ENCODE measurements around the gene SYNM.

The SYNM gene

DNA sequence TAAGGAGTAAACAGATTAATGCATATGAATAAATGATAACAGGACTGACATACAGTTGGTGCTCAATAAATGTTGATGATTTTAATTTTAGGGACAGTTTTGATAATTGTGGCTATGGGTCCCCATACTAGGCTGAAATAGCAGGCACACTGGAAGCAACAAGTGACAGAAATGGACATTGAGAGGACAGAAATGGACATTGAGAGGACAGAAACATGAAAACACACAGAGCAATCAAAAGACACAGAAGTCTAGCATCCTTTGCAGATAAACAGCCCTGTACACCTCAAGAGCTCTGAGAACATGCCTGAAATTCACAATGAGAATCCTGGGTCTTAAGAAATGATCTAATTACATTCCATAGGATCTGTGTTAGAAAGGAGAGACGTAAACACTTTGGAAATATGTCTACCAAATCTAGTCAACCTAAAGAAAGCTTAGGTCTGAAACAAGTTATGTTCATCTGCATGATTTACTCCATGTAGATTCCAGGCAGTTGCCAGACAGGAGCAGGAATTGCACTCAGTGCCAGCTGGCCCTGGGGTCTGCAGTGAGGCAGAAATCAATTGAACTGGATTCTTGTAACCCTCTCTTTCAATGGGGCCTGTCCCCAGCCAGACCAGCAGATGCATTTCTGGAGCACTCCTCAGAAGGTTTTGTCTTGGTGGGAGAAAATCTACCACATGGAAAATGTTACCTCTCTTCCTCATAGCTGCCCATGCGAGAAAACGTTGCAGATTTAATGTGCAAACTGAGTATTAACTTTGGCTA is 60.3 kb downstream of the SYNM start:
- no peak overlapping the region for H3K27ac Mint-ChIP-seq
- H3K9me3 Mint-ChIP-seq, result no peaks in the 10 kb centered on the region
- no peak for DNase-seq (ENCODE audit: low spot score)
- H3K4me1 Mint-ChIP-seq (ENCODE audit: low read depth), result peaks cover 6% of the 10 kb centered on the region
- no peaks in the 10 kb centered on the region for H3K27me3 Mint-ChIP-seq (ENCODE audit: low read depth)
- no peaks in the 10 kb centered on the region for H3K36me3 Mint-ChIP-seq (ENCODE audit: low read depth)
- no peak overlapping the region for H3K4me3 Mint-ChIP-seq

- peaks cover 6% of the 10 kb centered on the region for H3K4me1 Mint-ChIP-seq (ENCODE audit: low read depth)
- H3K4me3 Mint-ChIP-seq, result no peak overlapping the region
Observed at GRCh38 chr15:99165956-99166689, 61.2 kb downstream of the SYNM start.

GRCh38 chr15:99167201-99167600 is 62.3 kb downstream of the SYNM start:
- DNase-seq (ENCODE audit: low spot score), result no peak
- Mint-ChIP-seq H3K36me3 (ENCODE audit: low read depth) (no peaks in the 10 kb centered on the region), H3K4me1 (ENCODE audit: low read depth) (peaks cover 6% of the 10 kb centered on the region), H3K27ac (no peak overlapping the region), H3K4me3 (no peak overlapping the region), H3K9me3 (no peaks in the 10 kb centered on the region), H3K27me3 (ENCODE audit: low read depth) (no peaks in the 10 kb centered on the region)

More at GRCh38 chr15:99165956-99166689, 61.2 kb downstream of the SYNM start:
- no peaks in the 10 kb centered on the region for H3K27me3 Mint-ChIP-seq (ENCODE audit: low read depth)
- H3K27ac Mint-ChIP-seq, result no peak overlapping the region
- H3K9me3 Mint-ChIP-seq, result no peaks in the 10 kb centered on the region
- DNase-seq (ENCODE audit: low spot score), result no peak
- no peaks in the 10 kb centered on the region for H3K36me3 Mint-ChIP-seq (ENCODE audit: low read depth)

DNA sequence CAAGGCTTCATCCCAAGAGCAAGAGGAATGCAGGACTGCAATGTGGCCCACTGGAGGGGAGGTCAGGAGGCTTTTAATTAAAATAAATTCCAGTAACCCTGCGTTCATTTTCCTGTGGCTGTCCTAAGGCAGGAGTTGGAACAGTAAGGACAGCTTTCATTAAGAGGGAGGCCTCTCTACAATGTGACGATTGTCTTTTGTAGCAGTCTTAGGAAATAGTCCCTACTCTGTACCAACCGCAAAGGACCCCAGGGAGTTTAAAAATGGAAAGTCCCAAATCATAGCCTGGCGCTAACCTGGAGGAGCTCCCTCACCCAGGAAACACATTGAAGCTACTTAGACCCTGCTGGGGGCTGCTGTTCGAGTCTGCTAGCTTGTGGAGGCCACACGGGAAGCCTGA is 62.8 kb downstream of the SYNM start:
- peaks cover 6% of the 10 kb centered on the region for H3K4me1 Mint-ChIP-seq (ENCODE audit: low read depth)
- no peaks in the 10 kb centered on the region for H3K9me3 Mint-ChIP-seq
- H3K4me3 Mint-ChIP-seq, result no peak overlapping the region
- no peaks in the 10 kb centered on the region for H3K36me3 Mint-ChIP-seq (ENCODE audit: low read depth)
- H3K27ac Mint-ChIP-seq, result no peak overlapping the region
- H3K27me3 Mint-ChIP-seq (ENCODE audit: low read depth), result no peaks in the 10 kb centered on the region
- no peak for DNase-seq (ENCODE audit: low spot score)

- Mint-ChIP-seq H3K4me3 (no peak overlapping the region), H3K36me3 (ENCODE audit: low read depth) (no peaks in the 10 kb centered on the region), H3K27me3 (ENCODE audit: low read depth) (no peaks in the 10 kb centered on the region), H3K27ac (no peak overlapping the region), H3K9me3 (no peaks in the 10 kb centered on the region), H3K4me1 (ENCODE audit: low read depth) (no peaks in the 10 kb centered on the region)
- DNase-seq (ENCODE audit: low spot score), result no peak
Observed at GRCh38 chr15:99168601-99169580, 64.0 kb downstream of the SYNM start.

DNA sequence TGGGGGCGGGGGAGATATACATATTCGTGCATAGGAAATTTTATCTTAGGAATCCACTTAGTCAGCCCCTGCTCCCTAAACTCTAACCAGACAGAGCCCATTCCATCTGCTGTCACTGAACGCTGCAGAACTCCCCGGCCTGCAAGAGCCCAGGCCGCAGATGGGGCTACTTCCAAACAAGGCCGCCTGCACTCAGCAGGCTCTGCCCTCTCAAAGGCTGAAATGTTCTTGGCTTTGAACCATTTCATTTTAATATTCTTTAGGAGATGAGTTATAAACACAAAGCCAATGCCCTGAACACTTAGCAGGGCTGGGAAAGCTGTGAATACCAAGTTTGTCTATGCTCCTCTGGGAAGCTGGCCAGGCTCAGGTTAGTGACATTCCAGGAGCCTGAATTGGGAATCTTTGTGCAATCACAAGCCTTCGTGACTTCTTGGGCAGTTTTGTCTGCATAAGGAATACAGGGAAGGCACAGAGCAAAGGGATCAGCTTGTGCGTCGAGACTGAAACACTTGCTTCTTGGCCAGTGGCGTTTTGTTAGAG is 65.0 kb downstream of the SYNM start:
- no peaks in the 10 kb centered on the region for H3K4me1 Mint-ChIP-seq (ENCODE audit: low read depth)
- no peak for DNase-seq (ENCODE audit: low spot score)
- H3K36me3 Mint-ChIP-seq (ENCODE audit: low read depth), result no peaks in the 10 kb centered on the region
- H3K27me3 Mint-ChIP-seq (ENCODE audit: low read depth), result no peaks in the 10 kb centered on the region
- no peaks in the 10 kb centered on the region for H3K9me3 Mint-ChIP-seq
- H3K4me3 Mint-ChIP-seq, result no peak overlapping the region
- no peak overlapping the region for H3K27ac Mint-ChIP-seq

DNA sequence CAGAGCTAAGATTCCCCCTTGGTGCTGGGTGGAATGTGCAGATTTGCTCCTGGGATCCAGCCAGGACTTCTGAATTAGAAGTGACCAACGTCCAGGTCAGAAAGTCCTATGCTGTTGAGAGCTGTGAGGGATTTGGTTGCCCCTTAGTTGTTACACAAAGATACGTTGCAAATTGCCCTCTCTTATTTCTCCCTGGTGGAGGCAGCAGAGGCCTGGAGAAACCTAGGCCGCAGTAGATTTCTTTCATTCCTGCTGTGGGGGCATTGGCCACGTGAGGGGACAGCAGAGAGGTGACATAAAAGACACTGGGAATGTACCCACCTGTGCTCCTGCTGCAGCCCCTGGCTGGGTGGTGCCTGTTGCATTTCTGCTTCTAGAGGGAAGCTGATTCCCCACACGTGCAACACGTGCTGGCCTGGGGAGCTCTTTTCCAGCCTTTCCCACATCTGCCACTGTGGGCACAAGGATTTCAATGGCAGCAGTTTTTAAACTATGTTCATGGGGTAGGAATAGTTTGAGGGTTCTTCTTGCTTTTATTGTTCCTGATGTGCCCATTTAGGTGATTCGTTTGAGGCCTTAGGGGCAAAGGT is 65.7 kb downstream of the SYNM start:
- Mint-ChIP-seq H3K4me3 (no peak overlapping the region), H3K4me1 (ENCODE audit: low read depth) (no peaks in the 10 kb centered on the region)
- no peak for DNase-seq (ENCODE audit: low spot score)

GRCh38 chr15:99172171-99172570 is 67.3 kb downstream of the SYNM start:
- H3K4me3 Mint-ChIP-seq, result no peak overlapping the region
- no peaks in the 10 kb centered on the region for H3K36me3 Mint-ChIP-seq (ENCODE audit: low read depth)
- DNase-seq (ENCODE audit: low spot score), result no peak
- no peaks in the 10 kb centered on the region for H3K27me3 Mint-ChIP-seq (ENCODE audit: low read depth)
- no peaks in the 10 kb centered on the region for H3K9me3 Mint-ChIP-seq
- no peak overlapping the region for H3K27ac Mint-ChIP-seq
- no peaks in the 10 kb centered on the region for H3K4me1 Mint-ChIP-seq (ENCODE audit: low read depth)

More for the DNA sequence above, 65.7 kb downstream of the SYNM start:
- no peaks in the 10 kb centered on the region for H3K36me3 Mint-ChIP-seq (ENCODE audit: low read depth)
- H3K27ac Mint-ChIP-seq, result no peak overlapping the region
- H3K9me3 Mint-ChIP-seq, result no peaks in the 10 kb centered on the region
- no peaks in the 10 kb centered on the region for H3K27me3 Mint-ChIP-seq (ENCODE audit: low read depth)

GRCh38 chr15:99172989-99173388 is 68.1 kb downstream of the SYNM start:
- no peaks in the 10 kb centered on the region for H3K9me3 Mint-ChIP-seq
- H3K27ac Mint-ChIP-seq, result no peak overlapping the region
- H3K36me3 Mint-ChIP-seq (ENCODE audit: low read depth), result no peaks in the 10 kb centered on the region
- no peaks in the 10 kb centered on the region for H3K4me1 Mint-ChIP-seq (ENCODE audit: low read depth)
- no peaks in the 10 kb centered on the region for H3K27me3 Mint-ChIP-seq (ENCODE audit: low read depth)
- H3K4me3 Mint-ChIP-seq, result no peak overlapping the region
- DNase-seq (ENCODE audit: low spot score), result no peak

DNA sequence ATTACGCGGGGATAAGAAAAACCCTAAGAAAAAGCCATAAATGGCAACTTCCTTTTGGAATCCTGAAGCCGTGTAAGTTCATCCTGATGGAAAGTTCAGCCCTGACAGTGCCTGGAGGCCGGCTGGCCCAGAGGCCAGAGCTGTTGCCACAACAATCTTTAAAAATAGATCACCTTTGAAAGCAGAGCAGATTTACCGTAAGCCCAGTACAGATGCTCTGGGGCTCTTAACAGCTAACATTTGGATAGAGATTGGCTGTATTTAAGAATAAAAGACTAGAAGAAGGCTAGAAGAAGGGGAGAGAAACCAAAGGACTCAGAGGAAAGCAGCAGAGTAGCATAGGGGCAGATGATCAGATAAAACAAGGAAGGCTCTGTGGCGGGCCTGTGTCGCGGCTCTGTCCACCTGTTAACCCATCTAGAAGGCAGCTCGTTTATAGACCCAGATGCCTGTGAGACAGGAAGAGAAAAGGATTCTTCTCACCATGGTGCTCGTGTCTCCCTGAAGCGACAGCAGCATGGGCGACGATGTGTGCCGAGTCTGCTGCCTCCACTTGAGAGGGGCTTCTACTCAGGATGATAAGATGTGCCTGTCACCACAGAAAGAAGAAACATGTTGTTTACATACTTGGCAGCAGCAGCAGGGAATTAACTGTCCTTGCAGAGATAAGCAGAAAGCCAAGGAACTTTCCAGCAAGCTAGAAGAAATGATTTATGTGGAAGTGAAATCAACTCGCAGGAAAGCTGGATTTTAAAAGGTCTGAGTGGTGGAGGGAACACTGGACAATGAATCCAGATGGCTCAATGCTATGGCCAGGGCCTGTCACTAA is 69.9 kb downstream of the SYNM start:
- Mint-ChIP-seq H3K27me3 (ENCODE audit: low read depth) (peaks cover 2% of the 10 kb centered on the region), H3K4me1 (ENCODE audit: low read depth) (no peaks in the 10 kb centered on the region), H3K4me3 (no peak overlapping the region), H3K27ac (no peak overlapping the region), H3K36me3 (ENCODE audit: low read depth) (no peaks in the 10 kb centered on the region), H3K9me3 (no peaks in the 10 kb centered on the region)
- DNase-seq (ENCODE audit: low spot score), result no peak

DNA sequence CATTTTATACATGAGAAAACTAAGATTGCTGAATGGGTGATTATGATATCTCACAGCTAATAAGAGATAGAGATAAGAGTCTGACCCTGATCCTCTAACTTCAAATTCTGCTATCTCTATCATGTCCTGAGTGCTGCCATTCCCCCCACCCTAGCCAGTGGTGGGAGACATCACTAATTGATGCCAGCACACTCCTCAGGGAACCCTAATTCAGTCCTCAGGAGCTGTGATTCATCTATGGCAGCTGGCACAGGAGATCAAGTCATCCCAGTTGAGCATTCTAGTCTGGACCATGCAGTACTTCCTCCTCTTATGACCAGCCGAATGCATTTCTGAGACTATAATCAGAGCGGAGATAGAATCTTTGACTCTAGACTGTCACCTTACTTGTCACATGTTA is 71.9 kb downstream of the SYNM start:
- H3K4me1 Mint-ChIP-seq (ENCODE audit: low read depth), result no peaks in the 10 kb centered on the region
- peaks cover 7% of the 10 kb centered on the region for H3K27me3 Mint-ChIP-seq (ENCODE audit: low read depth)
- no peaks in the 10 kb centered on the region for H3K36me3 Mint-ChIP-seq (ENCODE audit: low read depth)
- no peaks in the 10 kb centered on the region for H3K9me3 Mint-ChIP-seq
- H3K4me3 Mint-ChIP-seq, result no peak overlapping the region
- H3K27ac Mint-ChIP-seq, result no peak overlapping the region
- no peak for DNase-seq (ENCODE audit: low spot score)

DNA sequence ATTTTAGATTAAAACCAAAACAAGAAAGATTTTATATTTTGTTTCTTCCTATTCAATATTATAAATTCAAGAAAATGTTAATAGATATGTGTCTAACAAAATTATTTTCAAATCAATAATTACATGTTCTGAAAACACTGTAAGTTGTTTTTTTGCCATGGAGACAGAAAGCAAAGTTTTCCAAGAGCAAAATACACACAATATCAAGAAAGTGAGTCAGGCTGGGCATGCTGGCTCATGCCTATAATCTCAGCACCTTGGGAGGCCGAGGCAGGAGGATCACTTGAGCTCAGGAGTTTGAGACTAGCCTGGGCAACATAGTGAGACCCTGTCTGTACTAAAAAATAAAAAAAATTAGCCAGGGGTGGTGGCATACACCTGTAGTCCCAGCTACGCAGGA is 72.8 kb downstream of the SYNM start:
- Mint-ChIP-seq H3K36me3 (ENCODE audit: low read depth) (no peaks in the 10 kb centered on the region), H3K27ac (no peak overlapping the region), H3K27me3 (ENCODE audit: low read depth) (peaks cover 7% of the 10 kb centered on the region), H3K9me3 (no peaks in the 10 kb centered on the region), H3K4me3 (no peak overlapping the region), H3K4me1 (ENCODE audit: low read depth) (no peaks in the 10 kb centered on the region)
- no peak for DNase-seq (ENCODE audit: low spot score)

Measured in T-helper 2 cell treated with Interferon-gamma antibody and Interleukin-4, amounts not matched to agents 5 μg/mL and 100 μg/mL, for 36 hours (primary cell).